MV-4-11 (cell line): ENCODE measurements around the gene RPL36A.
A peak's percentile ranks its signal among the peaks of the same experiment; 100 is the strongest.

ENCODE experiments used
- DNase-seq: peaks from one replicate; lab custom pipeline; 2025; lab: John Stamatoyannopoulos, UW

Gene RPL36A

GRCh38 chrX:101390664-101391525 lies at the start of gene RPL36A:
TSS of gene RPL36A (plus strand) at chrX:101391011. CDS start at chrX:101391044, 33 bp downstream.
- peak; percentile 94 for DNase-seq

GRCh38 chrX:101347859-101348451 lies 42.9 kb upstream of the RPL36A start:
- no peak for DNase-seq

GRCh38 chrX:101348452-101349192 lies 42.2 kb upstream of the RPL36A start, which contains the start of gene TIMM8A:
TSS of gene TIMM8A (minus strand) at chrX:101348742. CDS start at chrX:101348664, 78 bp downstream.
- peak; percentile 66 for DNase-seq

- DNase-seq: no peak
Measured at GRCh38 chrX:101349193-101349562, 41.6 kb upstream of the RPL36A start.

GRCh38 chrX:101357166-101357795 lies 33.5 kb upstream of the RPL36A start:
- no peak for DNase-seq

- DNase-seq: no peak
Measured at GRCh38 chrX:101359966-101360365, 30.8 kb upstream of the RPL36A start.

- DNase-seq: no peak
Measured at GRCh38 chrX:101360390-101360789, 30.4 kb upstream of the RPL36A start.

- no peak for DNase-seq
Measured at GRCh38 chrX:101362116-101362515, 28.7 kb upstream of the RPL36A start.

GRCh38 chrX:101362757-101363156 lies 28.1 kb upstream of the RPL36A start:
- DNase-seq: no peak

- DNase-seq: no peak
Measured at GRCh38 chrX:101365301-101365795, 25.5 kb upstream of the RPL36A start.

- no peak for DNase-seq
Measured at GRCh38 chrX:101368800-101369199, 22.0 kb upstream of the RPL36A start.

- DNase-seq: no peak
Measured at GRCh38 chrX:101369687-101370086, 21.1 kb upstream of the RPL36A start.

GRCh38 chrX:101370888-101371504 lies 19.8 kb upstream of the RPL36A start:
- DNase-seq: peak; percentile 65

- DNase-seq: peak; percentile 62
Measured at GRCh38 chrX:101377547-101377946, 13.3 kb upstream of the RPL36A start.

- peak; percentile 31 for DNase-seq
Measured at GRCh38 chrX:101383679-101384205, 7.1 kb upstream of the RPL36A start.

- DNase-seq: no peak
Measured at GRCh38 chrX:101385026-101385684, 5.7 kb upstream of the RPL36A start.

- peak; percentile 87 for DNase-seq
Measured at GRCh38 chrX:101385795-101386541, 4.8 kb upstream of the RPL36A start, which contains the start of gene BTK. TSS of gene BTK (minus strand) at chrX:101386191. CDS start at chrX:101375284, 10,907 bp downstream.

GRCh38 chrX:101386542-101386885 lies 4.3 kb upstream of the RPL36A start:
- no peak for DNase-seq

- DNase-seq: no peak
Measured at GRCh38 chrX:101388604-101389003, 2.2 kb upstream of the RPL36A start.

GRCh38 chrX:101391831-101392230 lies 1.0 kb downstream of the RPL36A start:
- no peak for DNase-seq
